Mucosa of rectum (tissue), 2 donors: ENCODE measurements around the gene LGALS9C.
"Not testable (repeated sequence)": the region's sequence is repeated elsewhere in the genome, so short reads cannot be mapped to it uniquely, and the experiment has no call there.

Experiments
- H3K27ac ChIP-seq, 2 donors: one replicate each; pipeline ENCODE4 v1.7.0; 2013; ENCODE audit warnings: inconsistent platforms in 2 of 2, low read depth in 2 of 2, low read length in 2 of 2
- H3K27me3 ChIP-seq, 2 donors: one replicate each; pipeline ENCODE4 v1.7.0; 2013; ENCODE audit warnings: low read length in 2 of 2; ENCODE audit not compliant: control insufficient read depth in 2 of 2, insufficient read depth in 2 of 2
- H3K36me3 ChIP-seq, 2 donors: one replicate each; pipeline ENCODE4 v1.7.0; 2013; ENCODE audit warnings: low read length in 2 of 2; ENCODE audit not compliant: control insufficient read depth in 2 of 2, insufficient read depth in 2 of 2
- H3K4me1 ChIP-seq, 2 donors: one replicate each; pipeline ENCODE4 v1.7.0; 2013; ENCODE audit warnings: low read length in 2 of 2, mild to moderate bottlenecking in 1 of 2; ENCODE audit not compliant: control insufficient read depth in 2 of 2, insufficient read depth in 2 of 2
- H3K4me3 ChIP-seq, 2 donors: one replicate each; pipeline ENCODE4 v1.7.0; 2013; ENCODE audit warnings: low read length in 2 of 2
- H3K9ac ChIP-seq, 2 donors: one replicate each; pipeline ENCODE4 v1.7.0; 2013; ENCODE audit warnings: low read length in 2 of 2, low read depth in 1 of 2, mild to moderate bottlenecking in 1 of 2
- H3K9me3 ChIP-seq, 2 donors: one replicate each; pipeline ENCODE4 v1.7.0; 2013; ENCODE audit warnings: low read length in 2 of 2; ENCODE audit not compliant: control insufficient read depth in 2 of 2
- donor health status: healthy.
- donor health status: Normal muscosa, but diverticular disease.

The LGALS9C gene

DNA sequence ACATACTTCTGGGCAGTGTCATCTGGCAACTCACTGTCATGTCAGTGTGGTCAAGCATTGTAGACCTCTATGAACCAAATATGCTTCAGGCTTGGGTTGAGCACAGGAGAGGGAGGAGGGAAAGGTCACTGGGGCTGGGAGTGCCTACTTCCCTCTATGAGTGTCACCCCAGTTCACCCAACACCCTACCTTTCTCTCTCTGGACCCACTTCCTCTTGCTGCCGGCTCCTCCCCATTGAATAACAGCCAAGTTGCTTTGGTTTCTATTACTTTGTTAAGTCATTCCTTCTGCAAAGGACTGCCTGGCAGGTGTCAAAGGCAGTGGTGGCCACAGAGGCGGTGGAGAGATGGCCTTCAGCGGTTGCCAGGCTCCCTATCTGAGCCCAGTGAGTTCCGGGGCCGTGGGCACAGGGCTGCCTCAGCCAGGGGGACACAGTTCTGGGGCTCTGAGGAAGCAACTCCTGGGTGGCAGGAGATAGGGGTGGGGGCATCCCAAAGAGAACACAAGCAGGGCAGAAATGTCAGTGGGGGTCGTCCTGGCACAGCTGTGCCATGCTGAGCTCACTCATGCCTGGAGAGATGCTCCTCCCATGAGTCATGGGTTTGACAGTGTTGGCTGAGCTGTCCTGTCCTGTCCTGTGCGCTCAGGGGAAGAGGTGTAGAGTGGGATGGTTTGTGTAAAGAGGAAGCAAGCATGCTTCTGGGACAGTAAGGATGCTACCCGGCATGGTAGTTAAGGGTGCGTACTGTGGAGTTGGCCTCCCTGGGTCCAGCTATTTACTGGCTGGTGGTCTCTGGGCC lies at the start of gene LGALS9C:
Gene LGALS9C, plus strand, starts transcription at position 282 of the 801 bp plus-strand sequence. Its CDS starts 66 bp downstream, at position 348.
- not testable (repeated sequence) for H3K36me3 ChIP-seq, H3K4me3 ChIP-seq, H3K9me3 ChIP-seq, H3K4me1 ChIP-seq, H3K27me3 ChIP-seq
- Histone ChIP-seq H3K27ac (peak within 1 kb of the TSS; percentile 48 to 82), H3K9ac (peak within 1 kb of the TSS in 1 of 2 donors; percentile 24)

GRCh38 chr17:18432206-18432605 lies 44.4 kb upstream of the LGALS9C start:
- H3K27me3 ChIP-seq, H3K36me3 ChIP-seq, H3K4me1 ChIP-seq, H3K9ac ChIP-seq, H3K9me3 ChIP-seq, H3K4me3 ChIP-seq, H3K27ac ChIP-seq: not testable (repeated sequence)

DNA sequence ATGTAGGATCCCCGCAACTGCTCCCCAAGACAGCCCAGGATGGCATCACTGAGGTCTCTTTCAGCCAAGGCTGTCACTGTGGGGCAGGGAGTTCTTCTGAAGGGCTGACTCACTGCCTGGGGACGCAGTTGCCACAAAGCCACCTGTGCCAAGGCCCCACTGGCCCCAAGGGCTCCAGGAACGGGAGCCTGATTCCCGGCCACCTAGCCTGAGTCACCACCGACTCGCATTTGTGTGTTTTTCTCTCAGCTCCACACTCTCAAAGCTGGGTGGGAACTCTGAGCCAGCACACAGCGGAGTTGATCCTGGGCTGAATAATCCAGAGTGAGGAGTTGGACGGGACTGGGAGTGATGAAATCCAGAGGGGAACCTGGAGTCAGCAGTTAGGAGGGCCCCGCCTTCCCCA lies 37.1 kb upstream of the LGALS9C start:
- H3K9ac ChIP-seq, H3K36me3 ChIP-seq: not testable (repeated sequence)

DNA sequence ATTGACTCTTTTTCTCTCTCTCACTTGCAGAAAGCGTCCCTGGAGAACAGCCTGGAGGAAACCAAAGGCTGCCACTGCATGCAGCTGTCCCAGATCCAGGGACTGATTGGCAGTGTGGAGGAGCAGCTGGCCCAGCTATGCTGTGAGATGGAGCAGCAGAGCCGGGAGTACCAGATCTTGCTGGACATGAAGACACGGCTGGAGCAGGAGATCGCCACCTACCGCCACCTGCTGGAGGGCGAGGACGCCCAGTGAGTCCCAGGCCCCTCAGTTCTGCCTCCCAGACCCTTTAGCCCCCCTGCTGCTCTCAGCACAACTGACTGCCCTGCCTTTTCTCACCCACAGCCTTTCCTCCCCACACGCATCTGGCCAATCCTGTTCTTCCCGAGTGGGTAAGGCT lies 34.5 kb upstream of the LGALS9C start:
- not testable (repeated sequence) for H3K9ac ChIP-seq, H3K4me3 ChIP-seq, H3K36me3 ChIP-seq, H3K27me3 ChIP-seq, H3K4me1 ChIP-seq, H3K27ac ChIP-seq, H3K9me3 ChIP-seq

More for the DNA sequence above, 37.1 kb upstream of the LGALS9C start:
- H3K4me1 ChIP-seq, H3K4me3 ChIP-seq, H3K27ac ChIP-seq, H3K27me3 ChIP-seq, H3K9me3 ChIP-seq: not testable (repeated sequence)

DNA sequence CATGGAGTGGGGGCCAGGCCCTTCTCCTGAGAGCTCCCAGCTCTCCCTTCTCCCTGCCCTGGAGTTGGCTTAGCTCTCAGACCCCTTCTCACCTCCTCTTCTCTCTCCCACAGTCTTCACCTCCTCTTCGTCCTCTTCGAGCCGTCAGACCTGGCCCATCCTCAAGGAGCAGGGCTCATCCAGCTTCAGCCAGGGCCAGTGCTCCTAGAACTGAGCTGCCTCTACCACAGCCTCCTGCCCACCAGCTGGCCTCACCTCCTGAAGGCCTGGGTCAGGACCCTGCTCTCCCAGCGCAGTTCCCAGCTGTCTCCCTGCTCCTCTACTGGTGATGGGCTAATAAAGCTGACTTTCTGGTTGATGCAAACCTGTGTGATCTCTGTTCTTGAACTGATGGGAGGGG lies 34.1 kb upstream of the LGALS9C start:
- H3K36me3 ChIP-seq, H3K27me3 ChIP-seq, H3K27ac ChIP-seq, H3K9ac ChIP-seq, H3K9me3 ChIP-seq, H3K4me1 ChIP-seq, H3K4me3 ChIP-seq: not testable (repeated sequence)

DNA sequence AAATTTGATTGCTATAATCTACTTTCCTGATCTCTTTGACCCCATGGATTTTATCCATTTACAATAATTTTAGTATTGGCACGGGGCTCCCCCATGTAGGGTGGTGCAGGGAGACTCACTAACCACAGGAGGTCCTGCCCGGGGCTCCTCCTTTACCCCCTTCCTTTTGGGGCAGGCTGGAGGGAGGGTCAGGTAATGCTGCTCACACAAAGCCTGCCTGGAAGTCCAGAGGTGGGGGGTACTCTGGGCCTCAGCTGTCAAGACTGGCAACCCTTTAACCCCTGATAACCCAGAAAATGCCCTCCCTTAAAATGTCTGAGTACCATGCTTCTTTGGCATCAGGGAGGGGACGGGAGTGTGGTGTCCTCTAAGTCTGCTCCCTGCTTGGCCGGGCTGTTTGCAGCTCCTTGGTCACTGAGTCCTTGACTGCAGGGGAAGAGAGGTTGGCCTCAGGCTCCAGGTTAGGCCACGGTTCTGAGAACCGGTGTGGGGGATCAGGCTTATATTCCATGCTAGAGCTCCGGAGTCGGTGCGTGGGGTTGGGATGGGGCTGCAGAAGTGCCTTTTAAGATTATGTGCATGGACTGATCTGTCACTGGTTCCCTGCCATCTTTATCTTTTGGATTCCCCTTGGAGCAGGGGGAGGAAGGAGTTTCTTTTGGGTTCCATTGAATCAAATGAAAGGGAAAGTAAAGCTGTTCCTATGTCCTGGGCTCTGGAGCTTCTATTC lies 28.9 kb upstream of the LGALS9C start:
- H3K27me3 ChIP-seq, H3K9me3 ChIP-seq, H3K4me1 ChIP-seq, H3K36me3 ChIP-seq, H3K9ac ChIP-seq, H3K27ac ChIP-seq, H3K4me3 ChIP-seq: not testable (repeated sequence)

GRCh38 chr17:18448311-18448710 lies 28.3 kb upstream of the LGALS9C start:
- not testable (repeated sequence) for H3K27me3 ChIP-seq, H3K4me1 ChIP-seq, H3K27ac ChIP-seq, H3K4me3 ChIP-seq, H3K9me3 ChIP-seq, H3K36me3 ChIP-seq, H3K9ac ChIP-seq

GRCh38 chr17:18449833-18450232 lies 26.8 kb upstream of the LGALS9C start:
- not testable (repeated sequence) for H3K27ac ChIP-seq, H3K4me1 ChIP-seq, H3K9ac ChIP-seq, H3K36me3 ChIP-seq, H3K27me3 ChIP-seq, H3K4me3 ChIP-seq, H3K9me3 ChIP-seq

DNA sequence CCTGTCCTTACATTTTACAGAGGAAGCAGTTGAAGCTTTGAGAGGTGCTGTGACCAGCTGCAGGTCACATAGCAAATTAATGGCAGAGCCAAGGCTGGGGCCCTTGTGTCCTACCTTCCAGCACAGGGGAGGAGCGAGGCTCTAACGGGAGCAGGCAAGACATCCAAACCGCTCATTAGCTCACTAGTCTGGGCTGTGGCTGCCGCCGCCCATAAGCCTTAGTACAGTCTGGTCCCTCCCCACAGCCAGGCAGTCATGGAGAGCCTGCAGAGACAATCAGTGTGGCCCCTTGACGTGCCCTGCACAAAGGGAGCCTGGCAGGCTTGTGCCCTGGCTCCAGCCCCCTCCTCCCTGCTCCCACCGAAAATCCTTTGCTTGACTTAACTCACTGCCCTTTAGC lies 25.6 kb upstream of the LGALS9C start:
- H3K9ac ChIP-seq, H3K27ac ChIP-seq, H3K36me3 ChIP-seq, H3K4me3 ChIP-seq, H3K9me3 ChIP-seq, H3K4me1 ChIP-seq, H3K27me3 ChIP-seq: not testable (repeated sequence)

DNA sequence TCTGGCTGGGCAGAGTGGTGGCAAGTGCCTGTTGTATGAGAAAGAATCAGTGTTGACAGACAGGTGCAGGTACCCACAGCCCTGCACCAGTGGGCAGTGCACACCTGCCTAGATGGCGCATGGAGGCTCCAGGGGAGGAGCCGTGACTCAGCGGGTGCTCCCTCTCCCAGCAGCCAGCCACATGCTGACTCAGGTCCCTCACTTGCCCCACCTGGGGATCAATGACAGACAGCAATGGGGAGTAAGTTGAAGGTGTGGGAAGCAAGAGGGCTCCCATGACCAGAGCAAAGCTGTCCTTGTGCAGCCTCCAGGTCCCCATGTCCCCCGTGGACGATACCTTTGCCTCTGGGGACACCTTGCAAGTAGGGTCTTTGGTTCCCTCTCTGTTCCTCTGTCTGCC lies 24.6 kb upstream of the LGALS9C start:
- H3K9ac ChIP-seq, H3K36me3 ChIP-seq, H3K4me1 ChIP-seq, H3K27me3 ChIP-seq, H3K27ac ChIP-seq, H3K4me3 ChIP-seq, H3K9me3 ChIP-seq: not testable (repeated sequence)
